ENCODE measurements around the gene FRG2. TPM values are rescaled to one million over a fixed set of nuclear protein-coding genes. Genes with fewer than 3 reads are reported as not detected.
"Not testable (repeated sequence)": the region's sequence is repeated elsewhere in the genome, so short reads cannot be mapped to it uniquely, and the experiment has no call there.

FRG2 gene
- total and polyA plus RNA-seq, 4 donors: not detected

DNA sequence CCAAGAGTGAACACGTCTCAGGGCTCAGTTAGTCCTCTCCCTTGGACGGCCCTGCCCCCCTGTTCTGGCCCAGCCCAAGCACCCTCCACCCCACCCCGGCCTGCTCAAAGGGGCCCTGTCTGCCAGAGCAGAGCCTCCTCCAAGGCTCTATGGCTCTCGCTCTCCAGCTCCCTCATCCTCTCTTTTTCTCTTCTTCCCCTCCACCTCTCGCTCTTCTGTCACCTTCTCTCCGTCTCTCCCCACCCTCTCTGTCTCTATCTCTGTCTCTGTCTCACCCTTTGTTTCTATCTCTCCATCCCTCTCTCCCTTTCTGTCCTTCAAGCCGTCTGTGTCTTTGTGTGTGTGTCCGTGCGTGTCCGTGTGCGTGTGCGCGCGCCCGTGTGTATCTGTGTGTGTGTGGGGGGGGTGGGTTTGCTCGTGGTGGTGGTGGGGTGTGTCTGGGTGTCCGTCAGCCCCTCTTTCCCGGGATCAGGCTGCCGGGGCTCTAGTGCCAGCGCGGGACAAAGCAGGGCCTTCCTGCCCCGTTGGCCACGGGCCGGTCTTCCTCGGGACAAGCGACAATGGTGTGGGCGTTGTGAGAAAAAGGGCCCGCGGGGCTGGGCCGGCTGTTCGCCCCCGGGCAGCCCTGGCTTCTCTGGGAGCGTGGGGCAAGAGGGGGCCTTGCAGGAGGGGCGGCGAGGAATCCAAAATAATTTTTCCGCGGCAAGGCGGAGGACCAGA, 8.7 kb downstream of the FRG2 start:
- DNase-seq (no peak), ATAC-seq (ENCODE audit: low FRiP score) (no peak)
- H3K9me3 ChIP-seq (ENCODE audit: control insufficient read depth, low read length): no peaks in the 10 kb centered on the region
- intact Hi-C loops (cut with DNase I): no loop called here
- no peaks in the 10 kb centered on the region for H3K4me1 ChIP-seq (ENCODE audit: control insufficient read depth in 1 of 2, insufficient read depth in 2 of 2, low read length in 2 of 2)
- 8 to 11% methylated on average over 30 to 38 of the region's 38 CpGs for WGBS, 2 donors
- no peaks in the 10 kb centered on the region for H3K27me3 ChIP-seq (ENCODE audit: control insufficient read depth in 1 of 2, insufficient read depth in 2 of 2, low read length in 1 of 2)
- H3K27ac ChIP-seq (ENCODE audit: low read depth in 1 of 2, low read length in 2 of 2): no peak overlapping the region
- H3K4me3 ChIP-seq (ENCODE audit: low read length in 2 of 2): no peak overlapping the region
- no peaks in the 10 kb centered on the region for H3K36me3 ChIP-seq (ENCODE audit: control insufficient read depth in 1 of 2, insufficient read depth in 2 of 2, low read length in 1 of 2)

DNA sequence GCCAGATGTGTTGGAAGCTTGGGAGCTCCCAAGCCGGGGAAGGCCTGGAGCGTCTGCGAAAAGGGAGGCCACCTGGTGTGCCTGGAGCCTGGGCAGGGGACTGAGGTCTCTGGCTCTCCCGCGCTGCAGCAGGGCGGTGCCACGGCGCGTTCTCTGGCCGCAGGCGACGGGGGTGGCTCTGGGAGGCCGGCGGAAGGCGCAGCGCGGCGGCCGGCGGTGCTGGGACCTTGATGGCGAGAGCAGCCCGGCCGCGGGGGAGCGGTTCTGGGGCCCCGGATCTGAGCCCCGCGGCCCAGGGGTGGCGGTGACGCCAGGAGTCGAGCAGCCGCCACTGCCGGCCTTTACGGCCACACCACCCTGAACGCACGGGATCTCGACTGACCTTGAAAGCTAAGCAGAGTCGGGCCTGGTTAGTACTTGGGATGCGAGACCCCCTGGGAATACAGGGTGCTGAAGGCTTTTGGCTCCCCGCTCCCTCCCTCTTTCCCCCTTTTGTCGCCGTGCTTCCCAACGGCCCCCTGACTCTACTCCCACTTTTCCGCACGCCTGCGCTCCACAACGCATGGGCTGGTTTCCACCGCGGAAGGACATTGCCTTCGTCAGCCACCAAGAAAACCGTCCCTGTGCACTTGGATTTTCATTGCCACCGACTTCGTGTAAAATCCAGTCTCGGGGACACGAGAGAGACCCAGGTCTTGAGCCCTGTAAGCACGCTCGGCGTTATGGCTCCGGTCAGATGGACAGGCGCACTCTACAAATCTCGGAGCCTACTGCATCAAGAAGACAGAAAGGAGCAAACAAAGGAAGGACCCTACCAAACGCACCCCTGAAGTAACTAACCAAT, 9.5 kb downstream of the FRG2 start:
- DNase-seq (no peak), ATAC-seq (ENCODE audit: low FRiP score) (no peak)
- Histone ChIP-seq H3K9me3 (ENCODE audit: control insufficient read depth, low read length) (peaks cover 1% of the 10 kb centered on the region), H3K4me3 (ENCODE audit: low read length in 2 of 2) (no peak overlapping the region), H3K27ac (ENCODE audit: low read depth in 1 of 2, low read length in 2 of 2) (no peak overlapping the region), H3K36me3 (ENCODE audit: control insufficient read depth in 1 of 2, insufficient read depth in 2 of 2, low read length in 1 of 2) (no peaks in the 10 kb centered on the region), H3K4me1 (ENCODE audit: control insufficient read depth in 1 of 2, insufficient read depth in 2 of 2, low read length in 2 of 2) (no peaks in the 10 kb centered on the region), H3K27me3 (ENCODE audit: control insufficient read depth in 1 of 2, insufficient read depth in 2 of 2, low read length in 1 of 2) (no peaks in the 10 kb centered on the region)
- WGBS, 2 donors: 2 to 4% methylated on average over 59 to 62 of the region's 62 CpGs
- intact Hi-C loops (cut with DNase I): no loop called here

DNA sequence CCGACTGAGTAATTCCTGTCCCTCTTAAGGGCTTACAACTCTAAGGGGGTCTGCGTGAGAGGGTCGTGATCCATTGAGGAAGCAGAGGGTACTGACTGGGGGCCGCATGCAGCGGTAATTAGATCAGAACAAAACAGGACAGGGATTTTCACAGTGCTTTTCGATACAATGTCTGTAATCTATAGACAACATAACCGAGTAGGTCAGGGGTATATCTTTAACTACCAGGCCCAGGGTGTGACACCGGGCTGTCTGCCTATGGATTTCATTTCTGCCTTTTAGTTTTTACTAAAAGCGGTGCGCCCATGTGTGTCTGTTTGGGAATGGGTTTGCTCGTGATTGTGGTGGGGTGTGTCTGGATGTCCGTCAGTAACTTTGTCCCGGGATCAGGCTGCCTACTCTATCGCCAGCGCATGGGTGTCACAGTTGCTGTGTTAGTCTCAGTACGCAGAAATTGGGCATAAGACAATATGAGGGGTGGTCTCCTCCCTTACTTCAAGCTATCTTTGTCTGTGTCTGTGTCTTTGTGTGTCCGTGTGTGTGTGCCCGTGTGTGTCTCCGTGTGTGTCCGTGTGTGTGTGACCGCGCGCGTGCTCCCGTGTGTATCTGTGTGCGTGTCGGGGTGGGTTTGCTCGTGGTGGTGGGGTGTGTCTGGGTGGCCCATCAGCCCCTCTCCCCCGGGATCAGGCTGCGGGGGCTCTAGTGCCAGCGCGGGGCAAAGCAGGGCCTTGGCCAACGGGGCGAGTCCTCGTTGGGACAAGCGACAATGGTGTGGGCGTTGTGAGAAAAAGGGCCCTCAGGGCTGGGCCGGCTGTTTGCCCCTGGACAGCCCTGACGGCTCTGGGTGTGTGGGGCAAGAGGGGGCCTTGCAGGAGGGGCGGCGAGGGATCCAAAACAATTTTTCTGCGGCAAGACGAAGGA, 10.4 kb downstream of the FRG2 start:
- Histone ChIP-seq H3K27ac (ENCODE audit: low read depth in 1 of 2, low read length in 2 of 2) (no peak overlapping the region), H3K4me1 (ENCODE audit: control insufficient read depth in 1 of 2, insufficient read depth in 2 of 2, low read length in 2 of 2) (no peaks in the 10 kb centered on the region), H3K36me3 (ENCODE audit: control insufficient read depth in 1 of 2, insufficient read depth in 2 of 2, low read length in 1 of 2) (no peaks in the 10 kb centered on the region), H3K9me3 (ENCODE audit: control insufficient read depth, low read length) (peaks cover 2% of the 10 kb centered on the region), H3K27me3 (ENCODE audit: control insufficient read depth in 1 of 2, insufficient read depth in 2 of 2, low read length in 1 of 2) (no peaks in the 10 kb centered on the region), H3K4me3 (ENCODE audit: low read length in 2 of 2) (no peak overlapping the region)
- intact Hi-C loops (cut with DNase I): no loop called here
- ATAC-seq (ENCODE audit: low FRiP score) (no peak), DNase-seq (no peak)
- WGBS, 2 donors: 14 to 17% methylated on average over 43 of the region's 43 CpGs

DNA sequence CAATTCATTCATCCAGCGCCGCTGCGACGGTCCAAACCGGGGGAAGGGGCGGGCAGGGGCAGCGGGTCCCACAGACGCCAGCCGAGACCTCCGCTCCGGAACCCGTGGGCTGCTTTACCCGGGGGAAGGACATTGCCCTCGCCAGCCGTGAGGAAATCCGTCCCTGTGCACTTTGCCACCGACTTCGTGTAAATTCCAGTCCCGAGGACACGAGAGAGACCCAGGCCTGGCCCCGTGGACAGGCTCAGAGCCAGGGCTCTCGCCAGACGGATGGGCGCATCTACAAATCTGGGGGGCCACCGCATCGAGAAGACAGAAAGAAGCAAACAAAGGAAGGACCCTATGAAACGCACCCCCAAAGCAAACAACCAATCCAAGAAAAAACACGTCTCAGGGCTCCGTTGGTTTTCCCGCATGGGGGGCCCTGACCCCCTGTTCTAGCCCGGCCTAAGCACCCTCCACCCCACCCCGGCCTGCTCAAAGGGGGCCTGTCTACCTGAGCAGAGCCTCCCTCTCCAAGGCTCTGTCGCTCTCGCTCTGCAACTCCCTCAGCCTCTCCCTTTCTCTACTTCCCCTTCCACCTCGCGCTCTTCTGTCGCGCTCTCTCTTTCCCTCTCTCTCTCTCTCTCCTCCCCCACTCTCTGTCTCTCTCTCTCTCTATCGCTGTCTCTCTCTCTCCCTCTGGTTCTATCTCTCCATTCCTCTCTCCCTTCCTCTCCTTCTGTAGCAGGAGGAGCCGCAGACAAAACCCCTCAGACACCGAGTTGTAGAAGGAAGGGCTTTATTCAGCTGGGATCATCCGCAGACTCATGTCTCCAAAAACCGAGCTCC, 11.3 kb downstream of the FRG2 start:
- no peaks in the 10 kb centered on the region for H3K27me3 ChIP-seq (ENCODE audit: control insufficient read depth in 1 of 2, insufficient read depth in 2 of 2, low read length in 1 of 2)
- intact Hi-C loops (cut with DNase I): no loop called here

DNA sequence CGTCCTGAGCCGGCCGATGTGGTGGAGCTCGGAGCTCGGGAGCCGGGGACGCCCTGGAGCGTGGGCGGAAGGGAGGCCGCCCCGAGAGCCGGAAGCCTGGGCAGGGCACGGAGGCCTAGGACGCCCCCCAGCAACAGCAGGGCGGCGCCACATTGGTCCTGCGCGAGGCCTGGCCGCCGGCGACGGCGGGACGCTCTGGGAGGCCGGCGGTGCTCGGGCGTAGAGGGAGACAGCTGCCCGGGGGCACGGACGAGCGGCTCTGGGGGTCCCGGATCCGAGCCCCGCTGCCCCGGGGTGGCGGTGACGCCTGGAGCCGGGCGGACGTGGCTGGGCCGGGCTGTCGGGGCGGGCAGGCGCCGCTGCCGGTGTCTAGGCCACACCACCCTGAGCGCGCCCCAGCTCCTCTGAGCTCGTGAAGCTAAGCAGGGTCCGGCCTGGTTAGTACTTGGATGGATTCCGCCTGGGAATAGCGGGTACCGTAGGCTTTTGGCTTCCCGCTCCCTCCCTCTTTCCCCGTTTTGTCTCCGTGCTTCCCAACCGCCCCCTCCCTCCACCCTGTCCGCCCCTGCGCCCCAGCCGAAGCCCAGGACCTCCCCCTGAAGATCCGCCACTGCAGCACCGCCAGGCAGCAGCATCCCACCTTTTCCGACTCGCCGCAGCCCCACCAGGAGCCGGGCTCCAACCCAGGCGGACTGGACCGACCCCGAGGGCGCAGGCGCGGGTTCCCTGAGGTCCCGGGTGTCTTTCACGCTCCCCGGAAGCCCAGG, 12.1 kb downstream of the FRG2 start:
- intact Hi-C loops (cut with DNase I): no loop called here
- no peak overlapping the region for H3K27ac ChIP-seq (ENCODE audit: low read depth in 1 of 2, low read length in 2 of 2)
- H3K27me3 ChIP-seq (ENCODE audit: control insufficient read depth in 1 of 2, insufficient read depth in 2 of 2, low read length in 1 of 2): no peaks in the 10 kb centered on the region
- 7 to 10% methylated on average over 65 to 76 of the region's 76 CpGs for WGBS, 2 donors
- peaks cover 2% of the 10 kb centered on the region for H3K9me3 ChIP-seq (ENCODE audit: control insufficient read depth, low read length)
- DNase-seq (no peak), ATAC-seq (ENCODE audit: low FRiP score) (peak; percentile 33)
- H3K4me3 ChIP-seq (ENCODE audit: low read length in 2 of 2): no peak overlapping the region
- H3K4me1 ChIP-seq (ENCODE audit: control insufficient read depth in 1 of 2, insufficient read depth in 2 of 2, low read length in 2 of 2): no peaks in the 10 kb centered on the region
- no peaks in the 10 kb centered on the region for H3K36me3 ChIP-seq (ENCODE audit: control insufficient read depth in 1 of 2, insufficient read depth in 2 of 2, low read length in 1 of 2)

More for the DNA sequence above, 11.3 kb downstream of the FRG2 start:
- Histone ChIP-seq H3K36me3 (ENCODE audit: control insufficient read depth in 1 of 2, insufficient read depth in 2 of 2, low read length in 1 of 2) (no peaks in the 10 kb centered on the region), H3K27ac (ENCODE audit: low read depth in 1 of 2, low read length in 2 of 2) (no peak overlapping the region), H3K4me3 (ENCODE audit: low read length in 2 of 2) (no peak overlapping the region), H3K4me1 (ENCODE audit: control insufficient read depth in 1 of 2, insufficient read depth in 2 of 2, low read length in 2 of 2) (no peaks in the 10 kb centered on the region), H3K9me3 (ENCODE audit: control insufficient read depth, low read length) (peaks cover 2% of the 10 kb centered on the region)
- DNase-seq (no peak), ATAC-seq (ENCODE audit: low FRiP score) (peak; percentile 29)
- WGBS, 2 donors: 6 to 7% methylated on average over 43 of the region's 43 CpGs

DNA sequence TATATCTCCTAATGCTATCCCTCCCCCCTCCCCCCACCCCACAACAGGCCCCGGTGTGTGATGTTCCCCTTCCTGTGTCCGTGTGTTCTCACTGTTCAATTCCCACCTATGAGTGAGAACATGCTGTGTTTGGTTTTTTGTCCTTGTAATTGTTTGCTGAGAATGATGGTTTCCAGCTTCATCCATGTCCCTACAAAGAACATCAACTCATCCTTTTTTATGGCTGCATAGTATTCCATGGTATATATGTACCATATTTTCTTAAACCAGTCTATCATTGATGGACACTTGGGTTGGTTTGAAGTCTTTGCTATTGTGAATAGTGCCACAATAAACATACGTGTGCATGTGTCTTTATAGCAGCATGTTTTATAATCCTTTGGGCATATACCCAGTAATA, 37.1 kb downstream of the FRG2 start:
- H3K27ac ChIP-seq (ENCODE audit: low read depth in 1 of 2, low read length in 2 of 2); H3K36me3 ChIP-seq (ENCODE audit: control insufficient read depth in 1 of 2, insufficient read depth in 2 of 2, low read length in 1 of 2); H3K4me1 ChIP-seq (ENCODE audit: control insufficient read depth in 1 of 2, insufficient read depth in 2 of 2, low read length in 2 of 2); H3K4me3 ChIP-seq (ENCODE audit: low read length in 2 of 2); DNase-seq; ATAC-seq (ENCODE audit: low FRiP score); intact Hi-C loops (cut with DNase I); H3K27me3 ChIP-seq (ENCODE audit: control insufficient read depth in 1 of 2, insufficient read depth in 2 of 2, low read length in 1 of 2); H3K9me3 ChIP-seq (ENCODE audit: control insufficient read depth, low read length): not testable (repeated sequence)
- WGBS, 2 donors: 69 to 84% methylated on average over 2 to 3 of the region's 3 CpGs

DNA sequence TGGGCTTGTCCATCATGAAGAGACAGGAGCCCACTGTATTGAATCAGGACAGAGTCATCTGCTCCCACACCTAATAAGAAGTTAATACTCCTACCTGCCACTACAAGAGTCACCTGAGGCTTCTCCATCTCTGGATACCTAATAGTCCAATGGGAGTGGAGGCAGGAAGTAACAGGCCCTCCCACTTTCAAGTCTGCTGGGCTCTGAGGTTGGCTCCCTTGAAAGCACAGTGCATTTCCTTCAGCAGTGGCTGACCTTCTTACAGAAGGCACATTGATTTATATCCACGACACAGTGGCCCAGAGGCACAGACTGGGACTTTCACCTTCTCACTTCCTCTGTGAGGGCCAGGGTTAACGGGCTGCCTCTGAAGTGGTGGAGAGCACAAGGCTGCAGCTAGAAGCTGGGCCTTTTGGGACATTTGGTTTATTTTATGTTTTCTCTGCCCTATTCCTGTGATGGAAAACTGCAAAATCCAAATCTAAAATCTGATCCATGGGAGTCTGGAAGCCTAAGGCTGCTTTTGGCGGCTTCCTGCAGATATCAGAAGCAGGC, 38.1 kb downstream of the FRG2 start:
- no peak overlapping the region for H3K4me3 ChIP-seq (ENCODE audit: low read length in 2 of 2)
- ATAC-seq (ENCODE audit: low FRiP score) (no peak), DNase-seq (no peak)
- no peaks in the 10 kb centered on the region for H3K4me1 ChIP-seq (ENCODE audit: control insufficient read depth in 1 of 2, insufficient read depth in 2 of 2, low read length in 2 of 2)
- no peaks in the 10 kb centered on the region for H3K27me3 ChIP-seq (ENCODE audit: control insufficient read depth in 1 of 2, insufficient read depth in 2 of 2, low read length in 1 of 2)
- H3K9me3 ChIP-seq (ENCODE audit: control insufficient read depth, low read length): no peaks in the 10 kb centered on the region
- no peak overlapping the region for H3K27ac ChIP-seq (ENCODE audit: low read depth in 1 of 2, low read length in 2 of 2)
- 58 to 60% methylated on average over 3 of the region's 3 CpGs for WGBS, 2 donors
- intact Hi-C loops (cut with DNase I): no loop called here
- H3K36me3 ChIP-seq (ENCODE audit: control insufficient read depth in 1 of 2, insufficient read depth in 2 of 2, low read length in 1 of 2): no peaks in the 10 kb centered on the region
